PC-9 (cell line): ENCODE results near the gene IKZF4. TPM values are rescaled to one million over a fixed set of nuclear protein-coding genes. Genes with fewer than 3 reads are reported as not detected.

Source experiments
- BruUV-seq: library from RNA; stranded (reverse); fragments of 400-500 nt; replicated peaks from 2 replicates; lab custom pipeline; 2021; lab: Mats Ljungman, UMichigan
- CTCF ChIA-PET: fragments of 300-600 bp; sonication (Branson Sonifier 250); formaldehyde crosslinking; loops from one replicate; lab custom pipeline; 2022; ENCODE audit warnings: antibody characterized with exemption; lab: Charles Lee
- POLR2A ChIA-PET: fragments of 300-600 bp; sonication (Branson Sonifier 250); formaldehyde crosslinking; loops from one replicate; lab custom pipeline; 2022; ENCODE audit warnings: antibody characterized with exemption; ENCODE audit not compliant: unreplicated experiment; lab: Charles Lee
- DNase-seq, 2 experiments: peaks; one replicate each; pipeline versions ENCODE4 v3.0.0 to v3.0.0-alpha.2; 2015 to 2022; ENCODE audit warnings: mixed read lengths in 1 of 2
- H2AFZ ChIP-seq: fragments of 200-600 bp; sonication (generic); 2 replicates; pipeline ENCODE4 v1.8.1; 2017; ENCODE audit warnings: antibody characterized with exemption
- H3F3A ChIP-seq: fragments of 200-600 bp; sonication (generic); 2 replicates; pipeline ENCODE4 v1.8.1; 2017; ENCODE audit warnings: antibody characterized with exemption, mild to moderate bottlenecking, low read depth; ENCODE audit not compliant: insufficient read depth
- H3K27ac ChIP-seq: fragments of 200-600 bp; sonication (generic); 2 replicates; pipeline ENCODE4 v1.6.1; 2016; ENCODE audit warnings: mixed run types
- H3K27me3 ChIP-seq: fragments of 200-600 bp; sonication (generic); 2 replicates; pipeline ENCODE4 v1.6.1; 2016; ENCODE audit warnings: low read depth, mixed run types; ENCODE audit not compliant: insufficient read depth
- H3K36me3 ChIP-seq: fragments of 200-600 bp; sonication (generic); 2 replicates; pipeline ENCODE4 v1.6.1; 2016; ENCODE audit warnings: low read depth, mixed run types
- H3K4me1 ChIP-seq: fragments of 200-600 bp; sonication (generic); replicated peaks from 2 replicates; pipeline ENCODE4 v1.6.1; 2016; ENCODE audit warnings: mixed run types; ENCODE audit not compliant: insufficient read depth
- H3K4me2 ChIP-seq: fragments of 200-600 bp; sonication (generic); 2 replicates; pipeline ENCODE4 v1.6.1; 2017; ENCODE audit warnings: mixed run types
- H3K4me3 ChIP-seq: fragments of 200-600 bp; sonication (generic); 2 replicates; pipeline ENCODE4 v1.6.1; 2016; ENCODE audit warnings: mixed run types
- H3K79me2 ChIP-seq: fragments of 200-600 bp; sonication (generic); 2 replicates; pipeline ENCODE4 v1.6.1; 2017; ENCODE audit warnings: low read depth, mixed run types
- H3K9me2 ChIP-seq: fragments of 200-600 bp; sonication (generic); 2 replicates; pipeline ENCODE4 v1.8.1; 2017; ENCODE audit warnings: mild to moderate bottlenecking; ENCODE audit not compliant: insufficient read depth
- H3K9me3 ChIP-seq: fragments of 200-600 bp; sonication (generic); 2 replicates; pipeline ENCODE4 v1.8.1; 2016; ENCODE audit warnings: low read depth; ENCODE audit not compliant: insufficient read depth
- H4K20me1 ChIP-seq: fragments of 200-600 bp; sonication (generic); 2 replicates; pipeline ENCODE4 v1.8.1; 2017; ENCODE audit not compliant: insufficient read depth
- CTCF ChIP-seq: fragments of 200-600 bp; sonication (generic); conservative IDR thresholded peaks from 2 replicates; pipeline ENCODE4 v1.6.1; 2017; ENCODE audit warnings: mixed run types, antibody characterized with exemption, mild to moderate bottlenecking, moderate library complexity
- EZH2 ChIP-seq: fragments of 200-600 bp; sonication (generic); IDR thresholded peaks from 2 replicates; pipeline ENCODE4 v1.8.0; 2017; ENCODE audit warnings: antibody characterized with exemption, low read depth
- intact Hi-C: fragments of 100-400 bp; cut with micrococcal nuclease; formaldehyde crosslinking; loops from one replicate; pipeline ENCODE4 v1.10.0; 2022; ENCODE audit not compliant: unreplicated experiment
- total RNA-seq: library from RNA; stranded (reverse); gene quantifications from 2 replicates; pipeline ENCODE4 v1.2.3, GENCODE V29; 2021

The IKZF4 gene
- total RNA-seq, 1 experiment from 2014 or later, result 7.4 TPM

DNA sequence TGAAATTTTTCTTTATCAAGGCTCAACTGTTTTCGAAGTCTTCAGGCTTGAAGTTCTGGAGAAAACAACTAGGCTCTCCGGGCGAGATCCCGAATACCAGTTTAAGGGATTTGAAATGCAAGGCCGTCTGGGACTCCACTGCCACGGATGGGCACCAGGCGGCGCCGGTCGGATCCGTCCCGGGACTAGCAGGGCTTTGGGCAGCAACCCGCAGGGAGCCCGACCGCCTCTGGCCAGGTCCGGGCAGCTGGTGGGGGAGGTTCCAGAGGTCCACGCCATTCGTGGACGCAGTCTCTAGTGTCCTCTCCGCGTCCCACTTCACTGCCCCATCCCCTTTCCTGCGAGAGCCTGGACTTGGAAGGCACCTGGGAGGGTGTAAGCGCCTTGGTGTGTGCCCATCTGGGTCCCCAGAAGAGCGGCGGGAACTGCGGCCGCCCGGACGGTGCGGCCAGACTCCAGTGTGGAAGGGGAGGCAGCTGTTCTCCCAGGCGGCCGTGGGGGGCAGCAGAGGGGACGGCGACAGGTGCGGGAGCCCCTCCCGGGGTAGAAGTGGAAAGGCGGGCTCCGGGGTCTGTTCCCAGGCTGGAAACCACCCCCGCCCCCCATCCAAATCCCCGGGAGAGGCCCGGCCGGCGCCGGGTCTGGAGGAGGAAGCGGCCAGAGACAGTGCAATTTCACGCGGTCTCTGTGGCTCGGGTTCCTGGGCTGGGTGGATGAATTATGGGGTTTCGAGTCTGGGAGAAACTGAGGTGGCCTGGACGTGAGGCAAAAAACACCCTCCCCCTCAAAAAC is 58.3 kb downstream of the IKZF4 start:
- POLR2A ChIA-PET, result interaction anchor here (0.9 kb wide), 1 partner anchor 394 kb away, joined by 7 read pairs; no protein-coding TSS in a partner anchor
- BruUV-seq, result TSS peak; percentile 89

DNA sequence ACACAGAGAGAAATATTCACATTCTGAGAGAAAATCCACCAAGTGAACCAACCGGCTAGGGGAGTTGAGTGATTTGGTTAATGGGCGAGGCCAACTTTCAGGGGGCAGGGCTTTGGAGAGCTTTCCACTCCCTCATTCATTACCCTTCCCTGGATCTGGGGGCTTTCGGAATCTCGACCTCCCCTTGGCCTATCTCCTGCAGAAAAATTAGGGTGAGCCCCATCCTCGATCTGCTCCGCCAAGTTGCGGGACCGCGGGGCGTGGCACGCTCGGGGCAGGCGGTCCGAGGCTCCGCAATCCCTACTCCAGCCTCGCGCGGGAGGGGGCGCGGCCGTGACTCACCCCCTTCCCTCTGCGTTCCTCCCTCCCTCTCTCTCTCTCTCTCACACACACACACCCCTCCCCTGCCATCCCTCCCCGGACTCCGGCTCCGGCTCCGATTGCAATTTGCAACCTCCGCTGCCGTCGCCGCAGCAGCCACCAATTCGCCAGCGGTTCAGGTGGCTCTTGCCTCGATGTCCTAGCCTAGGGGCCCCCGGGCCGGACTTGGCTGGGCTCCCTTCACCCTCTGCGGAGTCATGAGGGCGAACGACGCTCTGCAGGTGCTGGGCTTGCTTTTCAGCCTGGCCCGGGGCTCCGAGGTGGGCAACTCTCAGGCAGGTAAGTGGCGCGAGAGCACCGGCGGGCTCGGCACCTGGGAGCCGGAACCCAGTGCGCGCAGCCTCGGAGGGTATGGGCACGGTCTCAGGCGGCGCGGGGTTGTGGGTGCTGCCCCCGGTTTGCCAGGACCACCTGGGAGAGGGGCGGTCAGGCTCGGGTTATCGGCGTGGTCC is 59.1 kb downstream of the IKZF4 start, which contains the start of gene ERBB3:
TSS of gene ERBB3 (plus strand) at position 443 of the 833 bp plus-strand sequence. CDS start at position 579, 136 bp downstream.
- Histone ChIP-seq H4K20me1 (peaks cover 6% of the 10 kb centered on the region; the same call in 1 of the 2 replicates), H3K4me1 (peaks cover 27% of the 10 kb centered on the region), H3K4me2 (peak within 1 kb of the TSS; percentile 93), H3F3A (peaks cover 18% of the 10 kb centered on the region), H3K4me3 (peak within 1 kb of the TSS; percentile 69), H3K9me2 (no peaks in the 10 kb centered on the region), H3K27ac (peak within 1 kb of the TSS; percentile 86), H2AFZ (peak within 1 kb of the TSS; percentile 93), H3K36me3 (peaks cover 6% of the 10 kb centered on the region), H3K79me2 (peaks cover 44% of the 10 kb centered on the region), H3K27me3 (no peaks in the 10 kb centered on the region), H3K9me3 (no peaks in the 10 kb centered on the region)
- peak; percentile 79 to 92 for DNase-seq
- no peak for TF ChIP-seq CTCF
- intact Hi-C loops, result loop anchor here (1.0 to 2.0 kb wide), 3 partner anchors 24 to 36 kb away; partner anchors contain the start of genes PA2G4 and RPL41
- CTCF ChIA-PET, result interaction anchor here (0.6 to 1.0 kb wide), 3 partner anchors 29 to 84 kb away, joined by 3 to 9 read pairs (median 3); no protein-coding TSS in a partner anchor
- POLR2A ChIA-PET, result interaction anchor here (0.6 to 1.0 kb wide), 3 partner anchors 15 to 147 kb away, joined by 3 to 13 read pairs (median 4); partner anchors contain the start of gene SUOX
- no TSS peak for BruUV-seq

More for the DNA sequence above, 58.3 kb downstream of the IKZF4 start:
- H3K4me1 ChIP-seq, result peaks cover 26% of the 10 kb centered on the region
- intact Hi-C loops, result loop anchor here (1.0 to 2.0 kb wide), 3 partner anchors 25 to 37 kb away; partner anchors contain the start of genes PA2G4 and RPL41
- peak overlapping the region; percentile 93 for H3K4me2 ChIP-seq
- H3K9me2 ChIP-seq, result no peaks in the 10 kb centered on the region
- peak overlapping the region; percentile 93 for H2AFZ ChIP-seq
- H3K9me3 ChIP-seq, result no peaks in the 10 kb centered on the region
- H3K36me3 ChIP-seq, result no peaks in the 10 kb centered on the region
- CTCF ChIA-PET, result interaction anchor here (0.7 to 1.0 kb wide), 2 partner anchors 28 to 83 kb away, joined by 3 to 9 read pairs; no protein-coding TSS in a partner anchor
- H4K20me1 ChIP-seq, result peaks cover 6% of the 10 kb centered on the region; the same call in 1 of the 2 replicates
- H3K27ac ChIP-seq, result peak overlapping the region; percentile 86
- DNase-seq, result peak; percentile 74 to 91
- H3F3A ChIP-seq, result peaks cover 20% of the 10 kb centered on the region
- H3K79me2 ChIP-seq, result peaks cover 39% of the 10 kb centered on the region
- no peaks in the 10 kb centered on the region for H3K27me3 ChIP-seq
- TF ChIP-seq CTCF (peak; percentile 74), EZH2 (no peak)
- H3K4me3 ChIP-seq, result peak overlapping the region; percentile 69
